ENCODE data around the gene ZNF521.
A peak's percentile ranks its signal among the peaks of the same experiment; 100 is the strongest.

ZNF521 gene

GRCh38 chr18:25349926-25350487 is 2.0 kb downstream of the ZNF521 start:
- peak in 1 of 2 donors; percentile 32 for DNase-seq (ENCODE audit: low read depth in 2 of 2)
- TF ChIP-seq CTCF (IDR thresholded peaks at IDR 0.05; ENCODE audit: low read depth, low read length), result no peak
- H3K4me3 ChIP-seq (replicated peaks in 1 of 2; ENCODE audit: low read depth in 2 of 2, low read length in 2 of 2), result peak overlapping the region; percentile 65 to 88

GRCh38 chr18:25349131-25349925 is 2.6 kb downstream of the ZNF521 start:
- no peak for TF ChIP-seq CTCF (IDR thresholded peaks at IDR 0.05; ENCODE audit: low read depth, low read length)
- H3K4me3 ChIP-seq (replicated peaks in 1 of 2; ENCODE audit: low read depth in 2 of 2, low read length in 2 of 2), result peak overlapping the region; percentile 62 to 65
- DNase-seq (ENCODE audit: low read depth in 2 of 2), result peak; percentile 12 to 54

- H3K4me3 ChIP-seq (replicated peaks in 1 of 2; ENCODE audit: low read depth in 2 of 2, low read length in 2 of 2), result peak overlapping the region in 1 of 2 donors; percentile 62
- TF ChIP-seq CTCF (IDR thresholded peaks at IDR 0.05; ENCODE audit: low read depth, low read length), result no peak
- no peak for DNase-seq (ENCODE audit: low read depth in 2 of 2)
These were observed 3.4 kb downstream of the ZNF521 start for GRCh38 chr18:25348386-25349130.

GRCh38 chr18:25346561-25346960 is 5.4 kb downstream of the ZNF521 start:
- TF ChIP-seq CTCF (IDR thresholded peaks at IDR 0.05; ENCODE audit: low read depth, low read length), result no peak
- no peak for DNase-seq (ENCODE audit: low read depth in 2 of 2)
- H3K4me3 ChIP-seq (replicated peaks in 1 of 2; ENCODE audit: low read depth in 2 of 2, low read length in 2 of 2), result no peak overlapping the region

GRCh38 chr18:25345081-25345866 is 6.7 kb downstream of the ZNF521 start:
- H3K4me3 ChIP-seq (replicated peaks in 1 of 2; ENCODE audit: low read depth in 2 of 2, low read length in 2 of 2), result no peak overlapping the region
- peak in 1 of 2 donors; percentile 11 for DNase-seq (ENCODE audit: low read depth in 2 of 2)

More at GRCh38 chr18:25345081-25345866, 6.7 kb downstream of the ZNF521 start:
- no peak for TF ChIP-seq CTCF (IDR thresholded peaks at IDR 0.05; ENCODE audit: low read depth, low read length)
